HCT116 (cell line): ENCODE data around the gene STX12.

Experiments
- ATF3 ChIP-seq: IDR thresholded peaks from 2 replicates; pipeline ENCODE4 v1.6.1; 2012
- CEBPB ChIP-seq: IDR thresholded peaks from 2 replicates; pipeline ENCODE4 v1.6.1; 2012; ENCODE audit warnings: low read depth
- EZH2phosphoT487 ChIP-seq: fragments of 200-600 bp; IDR thresholded peaks from 2 replicates; pipeline ENCODE4 v1.6.1; 2018; ENCODE audit warnings: antibody characterized with exemption, borderline replicate concordance
- SP1 ChIP-seq: IDR thresholded peaks from 2 replicates; pipeline ENCODE4 v1.6.1; 2012; ENCODE audit warnings: low read depth
- YY1 ChIP-seq: IDR thresholded peaks from 2 replicates; pipeline ENCODE4 v1.6.1; 2011; ENCODE audit warnings: low read length, low read depth, moderate library complexity, mild to moderate bottlenecking; ENCODE audit not compliant: insufficient replicate concordance; ENCODE audit errors: extremely low read depth
- TF ChIP-seq, protein P1 (sequence below), 3 experiments: fragments of 200-600 bp in 1 of 3; sonication (generic) in 1 of 3; IDR thresholded peaks in 2 of 3; conservative IDR thresholded peaks in 1 of 3; 2 replicates each; pipeline ENCODE4 v1.5.1; 2012 to 2017; ENCODE audit warnings: low read depth in 2 of 3, low read length in 2 of 3, antibody characterized with exemption in 1 of 3, borderline replicate concordance in 1 of 3, control low read depth in 1 of 3, mild to moderate bottlenecking in 1 of 3, mixed read lengths in 1 of 3, mixed run types in 1 of 3, moderate library complexity in 1 of 3; ENCODE audit not compliant: insufficient read depth in 1 of 3

- TF ChIP-seq, protein P1, sequence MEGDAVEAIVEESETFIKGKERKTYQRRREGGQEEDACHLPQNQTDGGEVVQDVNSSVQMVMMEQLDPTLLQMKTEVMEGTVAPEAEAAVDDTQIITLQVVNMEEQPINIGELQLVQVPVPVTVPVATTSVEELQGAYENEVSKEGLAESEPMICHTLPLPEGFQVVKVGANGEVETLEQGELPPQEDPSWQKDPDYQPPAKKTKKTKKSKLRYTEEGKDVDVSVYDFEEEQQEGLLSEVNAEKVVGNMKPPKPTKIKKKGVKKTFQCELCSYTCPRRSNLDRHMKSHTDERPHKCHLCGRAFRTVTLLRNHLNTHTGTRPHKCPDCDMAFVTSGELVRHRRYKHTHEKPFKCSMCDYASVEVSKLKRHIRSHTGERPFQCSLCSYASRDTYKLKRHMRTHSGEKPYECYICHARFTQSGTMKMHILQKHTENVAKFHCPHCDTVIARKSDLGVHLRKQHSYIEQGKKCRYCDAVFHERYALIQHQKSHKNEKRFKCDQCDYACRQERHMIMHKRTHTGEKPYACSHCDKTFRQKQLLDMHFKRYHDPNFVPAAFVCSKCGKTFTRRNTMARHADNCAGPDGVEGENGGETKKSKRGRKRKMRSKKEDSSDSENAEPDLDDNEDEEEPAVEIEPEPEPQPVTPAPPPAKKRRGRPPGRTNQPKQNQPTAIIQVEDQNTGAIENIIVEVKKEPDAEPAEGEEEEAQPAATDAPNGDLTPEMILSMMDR (IDR thresholded peaks at IDR 0.05 in 2 of 3, conservative IDR thresholded peaks at IDR 0.05 in 1 of 3; ENCODE audit: borderline replicate concordance in 1 of 3, insufficient read depth in 1 of 3, low read depth in 2 of 3, low read length in 2 of 3) = no peak
- TF ChIP-seq EZH2phosphoT487 (no peak), SP1 (no peak), CEBPB (no peak), YY1 (no peak), ATF3 (no peak)
Observed at GRCh38 chr1:27863538-27863915, 90.5 kb downstream of the STX12 start.
